Sigmoid colon (tissue), 7 donors: ENCODE measurements around the gene BLOC1S6. TPM values are rescaled to one million over a fixed set of nuclear protein-coding genes. Genes with fewer than 3 reads are reported as not detected.
A peak's percentile ranks its signal among the peaks of the same experiment; 100 is the strongest.

Experiments
- DNase-seq: peaks from one replicate; pipeline ENCODE4 v3.0.0-alpha.2; 2019
- H3K27ac ChIP-seq, 4 donors: fragments of 200-600 bp; sonication (generic); one replicate each; pipeline ENCODE4 v1.5.1; 2016 to 2019; ENCODE audit warnings: mild to moderate bottlenecking in 1 of 4
- H3K27me3 ChIP-seq, 3 donors: fragments of 200-600 bp; sonication (generic); one replicate each; pipeline ENCODE4 v1.5.1; 2019; ENCODE audit warnings: mild to moderate bottlenecking in 1 of 3
- H3K36me3 ChIP-seq, 4 donors: fragments of 200-600 bp; sonication (generic); one replicate each; pipeline ENCODE4 v1.5.1; 2016 to 2019
- H3K4me1 ChIP-seq, 4 donors: fragments of 200-600 bp; sonication (generic); one replicate each; pipeline ENCODE4 v1.5.1; 2017 to 2019
- H3K4me3 ChIP-seq, 4 donors: fragments of 200-600 bp; sonication (generic); one replicate each; pipeline ENCODE4 v1.5.1; 2017 to 2019; ENCODE audit warnings: mild to moderate bottlenecking in 2 of 4, moderate library complexity in 1 of 4
- H3K9me3 ChIP-seq, 4 donors: fragments of 200-600 bp in 3 of 4; sonication (generic) in 3 of 4; one replicate each; pipeline versions ENCODE4 v1.5.1 to v1.6.1; 2013 to 2019
- EP300 ChIP-seq, 4 donors: sonication (generic); formaldehyde crosslinking; IDR thresholded peaks; one replicate each; pipeline ENCODE4 v1.6.1; 2017; ENCODE audit warnings: antibody characterized with exemption in 4 of 4
- POLR2A ChIP-seq, 2 donors: fragments of 450-650 bp; IDR thresholded peaks; one replicate each; pipeline ENCODE4 v1.6.1; 2016; ENCODE audit warnings: antibody characterized with exemption in 2 of 2, mild to moderate bottlenecking in 2 of 2, moderate library complexity in 2 of 2
- POLR2AphosphoS5 ChIP-seq, 4 donors: sonication (generic); formaldehyde crosslinking; IDR thresholded peaks; one replicate each; pipeline ENCODE4 v1.6.1; 2017; ENCODE audit warnings: antibody characterized with exemption in 4 of 4
- WGBS, 2 donors: extraction: QIAGEN DNeasy Blood & Tissue Kit; methylation state at CpG; one replicate each; pipeline ENCODE4 v1.1.7; 2013; 5-methylcytosine and 5-hydroxymethylcytosine counted together
- intact Hi-C: fragments of 100-400 bp; cut with DNase I; formaldehyde crosslinking; loops from one replicate; pipeline ENCODE4 v1.15.1; 2023
- polyA plus RNA-seq, 3 donors: library from polyadenylated mRNA; stranded (reverse); fragments of 200-250 nt; gene quantifications; one replicate each; pipeline ENCODE4 v1.2.3, GENCODE V29; 2013
- total RNA-seq, 4 donors: library from RNA; depleted of rRNA; stranded (reverse); fragments of >200 nt; gene quantifications; one replicate each; pipeline ENCODE4 v1.1.0, GENCODE V29; 2016
- TF ChIP-seq, protein P1 (sequence below), 4 experiments: fragments of 450-650 bp in 3 of 4; fragments of 200-600 bp in 1 of 4; IDR thresholded peaks; one replicate each; pipeline ENCODE4 v1.5.1; 2016 to 2019; ENCODE audit warnings: antibody characterized with exemption in 4 of 4, mild to moderate bottlenecking in 3 of 4, moderate library complexity in 2 of 4
- donor health status: healthy with polysubstance abuse.
- donor health status: Bipolar disorder and iron deficiency.
- donor health status: healthy.

BLOC1S6 gene
- total and polyA plus RNA-seq, 7 donors = 23.2 to 89.1 (median 40.2) TPM

DNA sequence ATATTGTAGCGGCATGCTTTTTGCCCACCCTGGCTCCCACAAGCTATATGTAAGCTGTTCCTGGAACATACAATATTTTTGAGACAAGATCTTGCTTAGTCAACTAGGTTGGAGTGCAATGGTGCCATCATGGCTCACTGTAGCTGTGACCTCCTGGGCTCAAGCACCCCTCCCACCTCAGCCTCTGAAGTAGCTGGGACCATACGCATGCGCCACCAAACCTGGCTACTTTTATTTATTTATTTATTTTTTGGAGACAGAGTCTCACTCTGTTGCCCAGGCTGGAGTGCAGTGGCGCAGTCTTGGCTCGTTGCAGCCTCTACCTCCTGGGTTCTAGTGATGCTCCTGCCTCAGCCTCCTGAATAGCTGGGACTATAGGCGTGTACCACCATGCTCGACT lies 41.0 kb downstream of the BLOC1S6 start:
- intact Hi-C loops = no loop called here
- H3K36me3 ChIP-seq = no peaks in the 10 kb centered on the region
- WGBS, 2 donors = 96% methylated on average over 7 of the region's 7 CpGs

DNA sequence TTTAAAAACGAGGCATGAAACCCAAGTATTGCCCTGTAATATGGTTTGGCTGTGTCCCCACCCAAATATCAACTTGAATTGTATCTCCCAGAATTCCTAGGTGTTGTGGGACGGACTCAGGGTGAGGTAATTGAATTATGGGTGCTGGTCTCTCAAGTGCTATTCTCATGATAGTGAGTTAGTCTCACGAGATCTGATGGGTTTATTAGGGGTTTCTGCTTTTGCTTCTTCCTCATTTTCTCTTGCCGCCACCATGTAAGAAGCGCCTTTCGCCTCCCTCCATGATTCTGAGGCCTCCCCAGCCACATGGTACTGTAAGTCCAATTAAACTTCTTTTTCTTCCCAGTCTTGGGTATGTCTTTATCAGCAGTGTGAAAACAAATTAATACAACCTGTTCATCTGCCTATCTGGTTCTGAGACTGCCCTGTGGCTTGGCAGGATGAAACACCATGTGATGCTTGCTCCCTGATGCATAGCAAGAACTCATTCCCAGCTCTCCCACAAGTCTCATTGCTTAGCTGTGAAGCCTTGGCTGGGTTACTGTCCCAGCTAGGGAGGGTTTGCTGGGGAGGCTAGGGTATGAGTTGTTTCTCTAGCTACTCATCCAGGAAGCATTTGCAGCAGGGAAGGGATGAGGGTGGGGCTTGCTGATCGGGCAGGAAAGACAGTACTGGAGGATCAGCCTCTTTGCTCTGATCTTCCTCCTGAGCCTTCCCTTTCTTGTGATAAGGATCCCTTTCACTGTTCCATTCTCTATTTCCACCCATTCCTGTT lies 43.9 kb downstream of the BLOC1S6 start:
- DNase-seq = no peak
- TF ChIP-seq, protein P1, sequence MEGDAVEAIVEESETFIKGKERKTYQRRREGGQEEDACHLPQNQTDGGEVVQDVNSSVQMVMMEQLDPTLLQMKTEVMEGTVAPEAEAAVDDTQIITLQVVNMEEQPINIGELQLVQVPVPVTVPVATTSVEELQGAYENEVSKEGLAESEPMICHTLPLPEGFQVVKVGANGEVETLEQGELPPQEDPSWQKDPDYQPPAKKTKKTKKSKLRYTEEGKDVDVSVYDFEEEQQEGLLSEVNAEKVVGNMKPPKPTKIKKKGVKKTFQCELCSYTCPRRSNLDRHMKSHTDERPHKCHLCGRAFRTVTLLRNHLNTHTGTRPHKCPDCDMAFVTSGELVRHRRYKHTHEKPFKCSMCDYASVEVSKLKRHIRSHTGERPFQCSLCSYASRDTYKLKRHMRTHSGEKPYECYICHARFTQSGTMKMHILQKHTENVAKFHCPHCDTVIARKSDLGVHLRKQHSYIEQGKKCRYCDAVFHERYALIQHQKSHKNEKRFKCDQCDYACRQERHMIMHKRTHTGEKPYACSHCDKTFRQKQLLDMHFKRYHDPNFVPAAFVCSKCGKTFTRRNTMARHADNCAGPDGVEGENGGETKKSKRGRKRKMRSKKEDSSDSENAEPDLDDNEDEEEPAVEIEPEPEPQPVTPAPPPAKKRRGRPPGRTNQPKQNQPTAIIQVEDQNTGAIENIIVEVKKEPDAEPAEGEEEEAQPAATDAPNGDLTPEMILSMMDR (IDR thresholded peaks at IDR 0.05) = no peak
- no peak for TF ChIP-seq EP300 (IDR thresholded peaks at IDR 0.05)
- TF ChIP-seq POLR2A (IDR thresholded peaks at IDR 0.05) = no peak
- TF ChIP-seq POLR2AphosphoS5 (IDR thresholded peaks at IDR 0.05) = no peak
- intact Hi-C loops = no loop called here
- Histone ChIP-seq H3K27ac (peak overlapping the region; percentile 20 to 61 (median 49)), H3K4me3 (no peak overlapping the region), H3K36me3 (no peaks in the 10 kb centered on the region), H3K27me3 (no peaks in the 10 kb centered on the region), H3K4me1 (peaks cover 0 to 10% (median 4%) of the 10 kb centered on the region in 4 donors), H3K9me3 (peaks cover 0 to 9% (median 2%) of the 10 kb centered on the region in 4 donors)
- 70 to 73% methylated on average over 7 of the region's 7 CpGs for WGBS, 2 donors

More for the DNA sequence above, 41.0 kb downstream of the BLOC1S6 start:
- Histone ChIP-seq H3K4me1 (no peaks in the 10 kb centered on the region), H3K9me3 (peaks cover 0 to 9% (median 2%) of the 10 kb centered on the region in 4 donors), H3K27ac (no peak overlapping the region), H3K27me3 (no peaks in the 10 kb centered on the region), H3K4me3 (no peak overlapping the region)
- DNase-seq = no peak
- TF ChIP-seq POLR2AphosphoS5 (IDR thresholded peaks at IDR 0.05) (no peak), EP300 (IDR thresholded peaks at IDR 0.05) (no peak), POLR2A (IDR thresholded peaks at IDR 0.05) (no peak)
- TF ChIP-seq, protein P1 (IDR thresholded peaks at IDR 0.05) = no peak

DNA sequence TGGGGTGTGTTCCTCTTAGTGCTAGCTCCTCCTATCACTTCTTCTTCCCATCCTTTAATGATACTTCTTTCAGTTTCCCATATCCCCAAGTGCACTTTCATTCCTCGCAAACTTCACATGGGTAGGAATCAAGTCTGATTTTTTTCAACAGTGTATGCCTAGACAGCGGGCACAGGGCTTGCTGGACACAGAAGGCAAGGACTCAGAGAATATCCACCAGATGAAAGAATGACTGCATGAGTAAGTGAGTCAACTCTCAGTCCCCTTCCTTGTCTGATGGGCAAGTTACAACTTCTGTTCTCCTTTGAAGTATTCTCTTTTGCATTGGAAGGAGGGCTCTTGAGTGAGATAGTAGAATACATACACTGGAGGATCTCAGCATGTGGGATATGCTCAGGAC lies 44.6 kb downstream of the BLOC1S6 start:
- Histone ChIP-seq H3K27ac (peak overlapping the region; percentile 20 to 61 (median 49)), H3K36me3 (no peaks in the 10 kb centered on the region), H3K4me1 (peaks cover 0 to 17% (median 9%) of the 10 kb centered on the region in 4 donors), H3K4me3 (no peak overlapping the region), H3K27me3 (no peaks in the 10 kb centered on the region), H3K9me3 (peaks cover 0 to 6% (median 2%) of the 10 kb centered on the region in 4 donors)
- 68 to 75% methylated on average over 2 of the region's 2 CpGs for WGBS, 2 donors
- no peak for DNase-seq
- no peak for TF ChIP-seq POLR2A (IDR thresholded peaks at IDR 0.05)
- no peak for TF ChIP-seq EP300 (IDR thresholded peaks at IDR 0.05)
- no peak for TF ChIP-seq POLR2AphosphoS5 (IDR thresholded peaks at IDR 0.05)
- TF ChIP-seq, protein P1 (IDR thresholded peaks at IDR 0.05) = no peak
- intact Hi-C loops = no loop called here

DNA sequence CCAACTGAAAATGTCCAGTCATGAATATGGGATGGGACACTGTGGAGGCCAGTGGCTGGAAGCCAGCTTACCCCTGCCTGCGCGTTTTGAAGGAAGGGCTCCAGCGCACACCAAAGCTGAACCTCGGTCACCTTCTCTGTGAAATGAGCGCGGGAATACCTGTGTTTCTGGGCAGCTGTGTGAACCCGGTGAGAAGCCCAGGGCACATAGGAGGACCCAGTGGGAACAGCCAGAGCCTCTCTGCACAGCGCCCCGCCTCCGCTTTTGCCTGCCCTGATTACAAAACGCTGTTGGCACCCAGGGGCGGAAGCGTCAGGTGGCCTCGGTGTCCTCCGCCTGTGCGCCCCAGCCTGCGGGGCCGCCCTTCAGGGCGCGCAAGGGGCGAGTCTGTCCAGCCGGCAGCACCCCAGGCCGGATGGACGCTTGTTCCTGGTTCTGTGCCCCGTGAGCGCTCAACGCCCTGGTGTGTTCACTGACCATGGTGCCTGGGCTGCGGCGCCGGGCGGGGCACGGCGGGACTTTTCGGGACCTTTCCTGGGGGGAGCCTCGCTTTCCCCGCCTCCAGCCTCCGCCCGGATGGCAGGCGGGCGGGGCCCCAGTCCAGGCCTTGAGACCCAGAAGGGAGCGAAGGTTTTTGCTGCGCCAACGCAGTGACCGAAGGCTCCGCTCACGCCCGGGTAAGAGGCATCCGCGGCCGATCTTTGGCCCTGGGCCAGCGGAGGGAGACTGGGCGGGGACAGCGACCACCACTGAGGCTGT lies 47.4 kb downstream of the BLOC1S6 start, which contains the start of gene SQOR:
Gene SQOR (plus strand): TSS at position 598 of the 759 bp plus-strand sequence. CDS start 23,895 bp downstream, outside the sequence.
- 1 to 3% methylated on average over 53 of the region's 53 CpGs for WGBS, 2 donors
- Histone ChIP-seq H3K9me3 (no peaks in the 10 kb centered on the region), H3K36me3 (no peaks in the 10 kb centered on the region), H3K4me3 (peak within 1 kb of the TSS; percentile 55 to 82 (median 62)), H3K27me3 (no peaks in the 10 kb centered on the region), H3K27ac (peak within 1 kb of the TSS; percentile 89 to 95 (median 94)), H3K4me1 (peaks cover 0 to 44% (median 32%) of the 10 kb centered on the region in 4 donors)
- peak; percentile 95 for DNase-seq
- peak in 1 of 2 donors; percentile 80 for TF ChIP-seq POLR2A (IDR thresholded peaks at IDR 0.05)
- peak; percentile 77 to 93 (median 90) for TF ChIP-seq POLR2AphosphoS5 (IDR thresholded peaks at IDR 0.05)
- TF ChIP-seq, protein P1 (IDR thresholded peaks at IDR 0.05) = no peak
- TF ChIP-seq EP300 (IDR thresholded peaks at IDR 0.05) = no peak
- intact Hi-C loops = loop anchor here (2.0 kb wide), 2 partner anchors 48 to 434 kb away; partner anchors contain the start of gene BLOC1S6
